Psoas muscle (tissue), 8 donors: Measurements from ENCODE around the gene PCTP. TPM values are rescaled to one million over a fixed set of nuclear protein-coding genes. Genes with fewer than 3 reads are reported as not detected.

Source experiments
- ATAC-seq, 4 donors: fragments of 200-7000 bp; cut with Tn5 transposase; one replicate each; pipeline ENCODE4 v1.9.1; 2020; ENCODE audit warnings: moderate library complexity in 3 of 4, mild to moderate bottlenecking in 2 of 4
- DNase-seq, 2 donors: peaks; one replicate each; pipeline ENCODE4 v3.0.0-alpha.2; 2020
- H3K27ac ChIP-seq: fragments of 200-600 bp; one replicate; pipeline ENCODE4 v1.8.0; 2022
- H3K27me3 ChIP-seq, 3 donors: fragments of 200-600 bp in 1 of 3; one replicate each; pipeline versions ENCODE4 v1.6.1 to v1.8.0; 2013 to 2022; ENCODE audit warnings: low read length in 2 of 3, mild to moderate bottlenecking in 2 of 3, moderate library complexity in 1 of 3; ENCODE audit not compliant: insufficient read depth in 3 of 3
- H3K36me3 ChIP-seq, 2 donors: fragments of 200-600 bp in 1 of 2; one replicate each; pipeline versions ENCODE4 v1.6.1 to v1.8.0; 2013 to 2022; ENCODE audit warnings: low read depth in 1 of 2, mild to moderate bottlenecking in 1 of 2, moderate library complexity in 1 of 2; ENCODE audit not compliant: insufficient read depth in 1 of 2
- H3K4me1 ChIP-seq: fragments of 200-600 bp; one replicate; pipeline ENCODE4 v1.8.0; 2022
- H3K4me3 ChIP-seq: fragments of 200-600 bp; one replicate; pipeline ENCODE4 v1.8.0; 2022; ENCODE audit warnings: mild to moderate bottlenecking
- H3K9me3 ChIP-seq: fragments of 200-600 bp; one replicate; pipeline ENCODE4 v1.8.0; 2022
- WGBS, 3 donors: extraction: QIAGEN DNeasy Blood & Tissue Kit; methylation state at CpG; one replicate each; pipeline versions ENCODE4 v1.1.6 to v1.1.7; 2013; 5-methylcytosine and 5-hydroxymethylcytosine counted together
- intact Hi-C, 2 donors: fragments of 100-400 bp; cut with DNase I; formaldehyde crosslinking; loops; one replicate each; pipeline versions ENCODE4 v1.11.0 to v1.14.2; 2022
- polyA plus RNA-seq, 3 donors: library from polyadenylated mRNA; stranded (reverse); fragments of 200-250 nt; gene quantifications; one replicate each; pipeline ENCODE4 v1.2.3, GENCODE V29; 2013
- total RNA-seq, 4 donors: library from RNA; stranded (reverse); fragmentation: NEBNext Ultra II Directional in 2 of 4; extraction: Animal tissue kit (Norgen Biotek cat#: 25700) in 2 of 4; gene quantifications; one replicate each; pipeline versions ENCODE4 v1.2.1 to v1.2.4, GENCODE V29; 2021 to 2023
- TF ChIP-seq, protein P1 (sequence below): fragments of 200-600 bp; IDR thresholded peaks from one replicate; pipeline ENCODE4 v1.8.0; 2022; ENCODE audit warnings: antibody characterized with exemption
- donor health status: healthy with polysubstance abuse.
- donor health status: DM: no; HTN: no; CAD: no; lungs with moderate emphysema.
- donor health status: Bipolar disorder and iron deficiency.
- donor health status: healthy.
- donor health status: DM: yes; HTN: yes; CAD: no.
- donor health status: DM: no; HTN: no; CAD: no.
- donor health status: DM: no; HTN: no; CAD: no.
- donor health status: DM: yes; HTN: yes; CAD: no.

Gene PCTP
- total and polyA plus RNA-seq, 7 donors: 9.7 to 24.8 (median 14.7) TPM

DNA sequence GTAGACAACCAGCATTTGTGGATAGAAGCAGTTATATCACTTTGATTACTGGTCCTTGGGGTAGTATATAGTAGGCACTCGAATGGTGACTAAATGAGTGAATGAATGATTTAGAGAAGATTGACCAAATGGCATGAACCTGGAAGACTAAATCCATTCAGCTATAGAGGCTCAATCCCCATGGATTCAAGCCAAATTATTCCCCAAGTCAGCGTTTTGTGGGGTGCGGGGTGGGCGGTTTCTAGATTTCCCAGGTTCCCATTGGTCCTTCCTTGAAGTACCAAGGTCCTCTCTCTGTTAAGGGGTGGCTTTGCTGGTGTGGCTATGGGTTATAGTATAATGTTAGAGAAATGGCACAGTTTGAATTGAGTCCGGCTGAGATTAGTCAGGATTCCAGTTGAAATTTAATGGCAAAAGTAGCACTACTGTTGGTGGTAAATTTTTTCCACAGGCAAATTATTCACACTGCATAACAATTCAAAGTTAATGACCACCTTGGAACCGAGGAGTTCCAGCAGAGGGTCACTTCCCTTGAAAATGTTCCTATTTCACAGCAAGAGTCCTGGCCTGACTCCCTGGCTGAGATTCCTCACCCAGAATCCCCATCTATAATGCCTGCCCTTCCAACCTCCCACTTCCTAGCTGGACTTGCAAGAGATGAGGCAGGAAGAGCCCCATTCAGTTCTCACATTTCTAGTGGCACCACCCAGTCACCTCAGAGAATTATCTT, 27.7 kb downstream of the PCTP start:
- peaks cover 13% of the 10 kb centered on the region for H3K4me1 ChIP-seq
- H3K4me3 ChIP-seq: no peak overlapping the region
- ATAC-seq: no peak
- no peak for DNase-seq
- TF ChIP-seq, protein P1, sequence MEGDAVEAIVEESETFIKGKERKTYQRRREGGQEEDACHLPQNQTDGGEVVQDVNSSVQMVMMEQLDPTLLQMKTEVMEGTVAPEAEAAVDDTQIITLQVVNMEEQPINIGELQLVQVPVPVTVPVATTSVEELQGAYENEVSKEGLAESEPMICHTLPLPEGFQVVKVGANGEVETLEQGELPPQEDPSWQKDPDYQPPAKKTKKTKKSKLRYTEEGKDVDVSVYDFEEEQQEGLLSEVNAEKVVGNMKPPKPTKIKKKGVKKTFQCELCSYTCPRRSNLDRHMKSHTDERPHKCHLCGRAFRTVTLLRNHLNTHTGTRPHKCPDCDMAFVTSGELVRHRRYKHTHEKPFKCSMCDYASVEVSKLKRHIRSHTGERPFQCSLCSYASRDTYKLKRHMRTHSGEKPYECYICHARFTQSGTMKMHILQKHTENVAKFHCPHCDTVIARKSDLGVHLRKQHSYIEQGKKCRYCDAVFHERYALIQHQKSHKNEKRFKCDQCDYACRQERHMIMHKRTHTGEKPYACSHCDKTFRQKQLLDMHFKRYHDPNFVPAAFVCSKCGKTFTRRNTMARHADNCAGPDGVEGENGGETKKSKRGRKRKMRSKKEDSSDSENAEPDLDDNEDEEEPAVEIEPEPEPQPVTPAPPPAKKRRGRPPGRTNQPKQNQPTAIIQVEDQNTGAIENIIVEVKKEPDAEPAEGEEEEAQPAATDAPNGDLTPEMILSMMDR: no peak
- no peaks in the 10 kb centered on the region for H3K9me3 ChIP-seq
- H3K27ac ChIP-seq: no peak overlapping the region
- WGBS, 3 donors: 80 to 88% (median 82%) methylated on average over 6 of the region's 6 CpGs
- intact Hi-C loops: no loop called here
- no peaks in the 10 kb centered on the region for H3K27me3 ChIP-seq
- peaks cover 4 to 41% of the 10 kb centered on the region in 2 donors for H3K36me3 ChIP-seq

DNA sequence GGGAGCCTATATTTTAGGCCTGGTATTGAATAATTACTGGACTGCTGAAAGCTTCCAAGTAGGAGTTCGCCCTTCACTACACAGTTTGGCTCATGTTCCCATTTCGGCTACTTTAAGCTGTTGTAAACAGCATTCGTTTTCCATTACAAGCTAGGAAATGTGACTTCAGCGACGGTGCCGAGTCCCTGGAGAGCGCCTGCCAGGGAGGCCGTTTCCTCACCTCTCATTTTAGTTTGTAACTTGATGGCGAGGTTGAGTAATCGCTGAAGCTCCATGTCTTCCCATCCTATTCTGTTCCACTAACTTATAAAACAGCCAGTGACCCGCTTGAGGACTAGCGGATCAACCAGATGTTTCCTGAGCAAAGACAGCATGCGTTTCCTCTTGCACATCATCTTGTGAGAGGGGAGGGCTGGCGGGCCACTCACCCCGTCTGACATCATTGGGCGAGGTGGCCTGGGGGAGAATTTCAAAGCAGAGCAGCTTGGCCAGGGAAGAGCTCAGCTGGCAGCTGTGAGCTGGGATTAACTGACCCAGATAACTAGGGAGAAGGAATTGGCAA, 32.9 kb downstream of the PCTP start:
- Histone ChIP-seq H3K27ac (peak overlapping the region; percentile 80), H3K27me3 (no peaks in the 10 kb centered on the region), H3K4me3 (peak overlapping the region; percentile 17), H3K36me3 (no peaks in the 10 kb centered on the region), H3K4me1 (peaks cover 26% of the 10 kb centered on the region), H3K9me3 (no peaks in the 10 kb centered on the region)
- intact Hi-C loops: no loop called here
- ATAC-seq (peak; percentile 93 to 96 (median 94)), DNase-seq (peak; percentile 88 to 96)
- WGBS, 3 donors: 8 to 9% (median 8%) methylated on average over 16 of the region's 16 CpGs
- TF ChIP-seq, protein P1: no peak

DNA sequence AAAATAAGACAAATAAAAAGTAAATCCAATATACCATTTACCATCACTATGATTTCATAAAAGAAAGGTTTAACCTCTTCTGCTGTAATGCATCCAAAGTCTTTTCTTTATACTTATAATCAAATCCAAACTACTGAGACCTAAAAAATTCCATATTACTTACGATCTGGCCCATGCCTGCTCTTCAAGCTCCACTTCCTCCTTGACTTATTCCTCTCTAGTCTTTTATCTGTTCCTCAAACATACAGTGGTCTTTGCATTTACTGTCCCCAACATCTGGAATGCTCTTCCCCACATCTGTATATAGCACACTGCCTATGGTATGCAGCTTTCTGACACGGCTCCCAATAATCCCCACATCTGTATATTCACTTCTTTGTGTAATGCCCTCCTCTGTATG, 33.8 kb downstream of the PCTP start:
- no peaks in the 10 kb centered on the region for H3K36me3 ChIP-seq
- no peaks in the 10 kb centered on the region for H3K27me3 ChIP-seq
- no peaks in the 10 kb centered on the region for H3K9me3 ChIP-seq
- ATAC-seq (no peak), DNase-seq (no peak)
- 43 to 83% (median 72%) methylated on average over 2 of the region's 2 CpGs for WGBS, 3 donors
- intact Hi-C loops: no loop called here
- TF ChIP-seq, protein P1: no peak
- H3K4me3 ChIP-seq: no peak overlapping the region
- H3K4me1 ChIP-seq: peaks cover 26% of the 10 kb centered on the region
- H3K27ac ChIP-seq: peak overlapping the region; percentile 80

DNA sequence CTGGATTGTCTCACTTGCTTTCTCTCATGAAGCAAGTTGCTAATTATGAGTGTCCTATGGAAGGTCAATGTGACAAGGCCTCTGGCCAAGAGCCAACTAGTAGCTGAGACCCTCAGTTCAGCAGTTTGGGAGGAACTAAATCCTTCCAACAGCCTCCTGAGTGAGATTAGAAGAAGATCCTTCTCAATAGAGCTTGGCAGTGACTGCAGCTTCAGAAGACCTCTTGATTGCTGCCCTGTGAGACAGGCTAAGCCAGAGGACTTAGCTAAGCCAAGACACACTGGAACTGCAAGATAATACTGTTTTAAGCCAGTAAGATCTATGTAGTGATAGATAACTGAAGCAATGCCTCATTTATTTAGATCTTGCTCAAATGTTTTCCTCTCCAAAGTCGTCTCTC, 34.3 kb downstream of the PCTP start:
- no peaks in the 10 kb centered on the region for H3K27me3 ChIP-seq
- H3K9me3 ChIP-seq: no peaks in the 10 kb centered on the region
- H3K4me3 ChIP-seq: no peak overlapping the region
- peak overlapping the region; percentile 80 for H3K27ac ChIP-seq
- no peak for ATAC-seq
- peaks cover 26% of the 10 kb centered on the region for H3K4me1 ChIP-seq
- WGBS, 3 donors: 39 to 70% (median 41%) methylated on average over 1 of the region's 1 CpG
- TF ChIP-seq, protein P1: no peak
- intact Hi-C loops: no loop called here
- DNase-seq: no peak
- H3K36me3 ChIP-seq: no peaks in the 10 kb centered on the region
